HG03280 (cell line): Measurements from ENCODE around the gene DIMT1.

ENCODE experiments used
- ATAC-seq: cut with Tn5 transposase; IDR thresholded peaks from one replicate; pipeline ENCODE4 v1.9.1; 2021; ENCODE audit warnings: mild to moderate bottlenecking, moderate library complexity; ENCODE audit not compliant: unreplicated experiment

The DIMT1 gene

DNA sequence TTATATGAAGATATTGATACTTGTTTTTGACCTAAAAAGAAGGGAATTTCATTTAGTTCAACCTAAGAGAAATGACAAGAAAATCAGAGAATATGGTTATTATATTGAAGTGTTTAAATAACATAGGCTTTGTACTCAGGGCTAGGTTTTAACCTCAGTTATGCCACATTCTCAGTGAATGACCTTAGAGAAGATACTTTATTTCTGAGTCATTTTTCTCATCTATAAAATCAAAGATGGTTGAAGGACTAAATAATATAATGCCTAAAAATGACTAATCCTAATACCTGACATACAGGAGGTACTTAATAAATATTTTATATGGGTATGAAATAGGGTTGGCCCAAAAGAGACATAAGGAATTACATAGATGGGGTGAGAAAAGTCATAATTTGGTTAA is 32.3 kb downstream of the DIMT1 start:
- no peak for ATAC-seq

GRCh38 chr5:62369039-62369438 is 34.7 kb downstream of the DIMT1 start:
- ATAC-seq = no peak

DNA sequence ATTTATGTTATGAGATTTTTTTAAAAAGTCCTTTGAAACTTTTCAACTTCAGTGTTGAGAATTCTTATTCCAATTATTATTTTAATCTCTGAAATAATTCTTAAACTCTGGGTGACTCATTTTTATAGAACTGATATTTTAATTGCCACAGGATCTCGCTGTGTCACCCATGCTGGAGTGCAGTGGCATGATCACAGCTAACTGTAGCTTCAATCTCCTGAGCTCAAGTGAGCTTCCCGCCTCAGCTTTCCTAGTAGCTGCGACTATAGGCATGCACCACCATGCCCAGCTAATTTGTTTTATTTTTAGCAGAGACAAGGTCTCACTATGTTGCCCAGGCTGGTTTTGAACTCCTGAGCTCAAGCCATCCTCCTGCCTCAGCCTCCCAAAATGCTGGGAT is 41.0 kb downstream of the DIMT1 start:
- ATAC-seq = no peak

GRCh38 chr5:62354028-62354874 is 49.5 kb downstream of the DIMT1 start:
- ATAC-seq = peak; percentile 92

DNA sequence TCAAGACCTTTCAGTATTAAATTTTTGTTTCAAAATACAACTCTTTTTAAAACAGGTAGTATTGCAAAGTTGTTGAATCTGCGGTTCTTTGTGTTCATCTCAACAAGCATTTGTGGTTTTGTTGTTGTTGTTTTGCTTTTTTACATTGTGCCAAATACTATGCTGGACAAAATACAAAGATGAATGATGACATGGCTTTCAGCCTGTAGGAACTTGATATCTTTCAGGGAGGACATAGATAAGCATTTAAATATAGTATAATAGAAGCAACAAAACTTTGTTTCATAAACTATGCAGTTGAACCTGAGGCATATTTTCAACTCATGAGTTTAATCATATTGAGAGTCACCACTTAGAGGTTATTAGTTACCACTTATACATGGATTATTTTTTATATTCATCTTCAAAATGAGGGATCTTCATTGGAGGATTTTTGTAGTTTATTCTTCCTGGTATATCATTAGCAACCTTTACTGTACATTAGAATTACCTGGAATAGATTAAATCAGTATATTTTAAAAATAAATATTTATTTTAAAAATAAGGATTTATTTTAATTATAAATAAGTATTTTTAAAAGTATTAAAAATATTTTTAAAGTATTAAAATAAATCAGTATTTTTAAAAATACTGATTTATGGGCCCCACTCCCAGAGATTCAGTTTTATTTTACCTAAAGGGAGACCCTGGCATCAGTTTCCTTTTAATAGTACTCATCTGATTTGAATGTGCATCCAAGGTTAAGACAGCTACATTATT is 54.8 kb downstream of the DIMT1 start:
- no peak for ATAC-seq

GRCh38 chr5:62347928-62348327 is 55.8 kb downstream of the DIMT1 start:
- ATAC-seq = no peak

DNA sequence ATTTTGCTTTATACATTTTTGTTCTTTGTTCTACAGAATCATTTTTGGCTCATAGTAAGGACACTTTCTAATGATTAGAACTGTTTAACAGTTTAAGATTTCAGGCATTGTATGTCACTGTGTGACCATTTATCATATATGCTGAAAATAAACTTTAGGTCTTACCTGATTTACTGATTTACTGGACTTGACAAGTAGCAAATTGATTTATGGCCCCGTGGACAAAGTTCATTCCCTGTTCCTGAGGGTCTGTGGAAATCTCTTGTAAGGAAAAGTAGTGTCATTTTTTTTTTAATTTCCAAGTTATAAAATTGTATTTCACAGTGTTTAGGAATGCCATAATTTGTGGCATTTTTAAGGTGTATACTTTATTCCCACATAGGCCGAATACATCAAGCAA is 57.0 kb downstream of the DIMT1 start:
- no peak for ATAC-seq

DNA sequence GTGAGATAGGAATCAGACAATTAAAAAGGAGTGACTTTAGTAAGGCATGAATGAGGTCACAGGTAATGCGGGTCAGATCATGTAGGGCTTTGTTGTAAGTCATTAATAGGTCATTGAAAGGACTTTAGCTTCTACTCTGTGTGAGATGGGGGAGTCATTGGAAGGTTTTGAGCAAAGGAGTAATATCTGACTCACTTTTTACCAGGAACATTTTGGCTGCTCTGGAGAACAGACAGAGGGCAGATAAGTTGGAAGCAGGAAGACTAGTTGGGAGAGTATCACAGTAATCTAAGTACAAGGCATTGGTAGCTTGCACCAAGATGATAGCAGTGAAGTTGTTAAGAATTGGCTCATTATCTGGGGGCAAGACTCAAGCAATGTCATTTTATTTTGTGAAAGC is 60.3 kb downstream of the DIMT1 start:
- no peak for ATAC-seq

GRCh38 chr5:62342476-62342837 is 61.2 kb downstream of the DIMT1 start:
- peak; percentile 42 for ATAC-seq

- ATAC-seq = peak; percentile 60
Observed at GRCh38 chr5:62341783-62342475, 61.8 kb downstream of the DIMT1 start.

DNA sequence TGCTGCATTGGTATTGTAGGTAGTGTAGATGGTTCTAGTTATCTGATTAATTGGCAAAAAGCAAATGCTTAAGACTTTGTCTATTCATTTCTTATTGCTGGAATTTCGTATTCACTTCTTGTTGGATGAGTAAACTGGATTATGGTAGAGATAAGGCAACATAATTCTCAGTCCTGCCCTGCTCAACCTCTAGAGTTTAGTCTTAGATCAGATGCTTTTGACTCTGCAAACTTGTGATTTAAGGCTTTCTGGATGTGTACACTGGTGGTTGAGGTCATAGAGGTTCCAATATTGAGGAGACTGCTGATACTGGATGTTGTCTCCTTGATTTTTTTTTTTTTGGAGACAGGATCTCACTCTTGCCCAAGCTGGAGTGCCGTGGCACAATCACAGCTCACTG is 62.7 kb downstream of the DIMT1 start:
- ATAC-seq = no peak

- ATAC-seq = no peak
Observed at GRCh38 chr5:62340392-62340791, 63.3 kb downstream of the DIMT1 start.
